ENCODE measurements around the gene DNAH10.

DNA sequence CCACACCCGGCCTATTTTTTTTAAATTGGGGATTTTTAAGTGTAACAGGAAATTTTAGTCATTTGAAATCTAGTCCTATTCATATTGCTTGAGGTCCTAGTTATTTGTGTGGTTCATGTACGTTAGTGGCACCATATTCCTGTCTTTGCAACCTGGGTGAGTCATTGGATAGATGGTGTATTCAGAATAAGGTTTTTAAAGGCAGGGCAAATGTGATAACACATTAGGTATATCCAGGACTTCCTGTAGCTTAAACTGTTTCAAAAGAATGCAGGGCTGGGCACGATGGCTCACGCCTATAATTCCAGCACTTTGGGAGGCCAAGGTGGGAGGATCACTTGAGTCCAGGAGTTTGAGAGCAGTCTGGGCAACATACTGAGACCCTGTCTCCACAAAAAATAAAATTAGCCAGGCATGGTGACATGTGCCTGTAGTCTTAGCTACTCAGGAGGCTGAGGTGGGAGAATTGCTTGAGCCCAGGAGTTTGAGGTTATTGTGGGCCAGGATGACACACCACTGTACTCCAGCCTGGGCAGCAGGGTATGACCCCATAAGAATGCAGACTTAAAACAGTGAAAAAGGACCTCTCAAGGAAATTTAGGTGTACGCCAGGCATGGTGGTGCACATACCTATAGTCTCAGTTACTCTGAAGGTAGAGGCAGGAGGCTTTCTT, 41.8 kb upstream of the DNAH10 start:
- TF ChIP-seq EP300 (IDR thresholded peaks at IDR 0.05) (no peak), POLR2A (IDR thresholded peaks at IDR 0.05) (no peak)
- TF ChIP-seq, protein P1, sequence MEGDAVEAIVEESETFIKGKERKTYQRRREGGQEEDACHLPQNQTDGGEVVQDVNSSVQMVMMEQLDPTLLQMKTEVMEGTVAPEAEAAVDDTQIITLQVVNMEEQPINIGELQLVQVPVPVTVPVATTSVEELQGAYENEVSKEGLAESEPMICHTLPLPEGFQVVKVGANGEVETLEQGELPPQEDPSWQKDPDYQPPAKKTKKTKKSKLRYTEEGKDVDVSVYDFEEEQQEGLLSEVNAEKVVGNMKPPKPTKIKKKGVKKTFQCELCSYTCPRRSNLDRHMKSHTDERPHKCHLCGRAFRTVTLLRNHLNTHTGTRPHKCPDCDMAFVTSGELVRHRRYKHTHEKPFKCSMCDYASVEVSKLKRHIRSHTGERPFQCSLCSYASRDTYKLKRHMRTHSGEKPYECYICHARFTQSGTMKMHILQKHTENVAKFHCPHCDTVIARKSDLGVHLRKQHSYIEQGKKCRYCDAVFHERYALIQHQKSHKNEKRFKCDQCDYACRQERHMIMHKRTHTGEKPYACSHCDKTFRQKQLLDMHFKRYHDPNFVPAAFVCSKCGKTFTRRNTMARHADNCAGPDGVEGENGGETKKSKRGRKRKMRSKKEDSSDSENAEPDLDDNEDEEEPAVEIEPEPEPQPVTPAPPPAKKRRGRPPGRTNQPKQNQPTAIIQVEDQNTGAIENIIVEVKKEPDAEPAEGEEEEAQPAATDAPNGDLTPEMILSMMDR (IDR thresholded peaks at IDR 0.05), result no peak
